ENCODE measurements around the gene MRLN.
"Not testable (repeated sequence)": the region's sequence is repeated elsewhere in the genome, so short reads cannot be mapped to it uniquely, and the experiment has no call there.

Gene MRLN

DNA sequence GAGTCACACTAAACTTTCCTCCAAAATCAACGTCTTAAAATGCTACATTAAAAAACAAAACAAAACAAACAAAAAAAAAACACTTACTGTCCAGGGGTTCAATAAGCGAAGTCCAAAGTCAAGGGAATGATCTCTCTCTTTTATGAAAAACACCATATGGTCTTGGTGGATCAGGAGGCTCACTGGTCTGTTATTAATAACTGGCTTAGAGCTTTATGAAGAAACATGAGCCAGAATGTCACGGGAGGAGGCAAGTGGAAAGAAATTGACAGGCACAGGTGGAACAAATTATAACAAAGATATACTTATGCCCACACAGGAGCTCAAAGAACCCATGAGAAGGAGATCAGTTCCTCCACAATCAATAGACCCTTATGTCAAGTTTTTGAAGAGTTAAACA lies at the start of gene MRLN:
MRLN (minus strand) TSS at position 189 of the 400 bp plus-strand sequence.
- no peak for DNase-seq

DNA sequence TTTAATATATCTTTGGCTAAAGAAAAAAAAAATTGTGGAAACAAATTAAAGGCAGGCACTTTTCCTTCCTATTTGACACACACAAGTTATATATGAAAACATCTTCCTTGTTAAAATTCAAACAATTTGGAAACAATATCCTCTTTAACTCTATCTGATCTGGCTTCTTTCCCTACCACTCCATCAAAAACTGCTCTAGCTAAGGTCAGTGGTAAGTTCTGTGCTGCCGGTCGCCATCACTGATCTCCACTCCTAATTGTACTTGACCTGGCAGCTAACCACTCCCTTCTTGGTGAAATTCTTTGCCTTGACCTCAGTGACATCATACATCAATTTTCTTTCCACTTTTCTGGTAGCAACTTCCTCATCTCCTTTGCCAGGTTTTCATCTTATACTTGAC lies 47.9 kb upstream of the MRLN start:
- no peak for DNase-seq

DNA sequence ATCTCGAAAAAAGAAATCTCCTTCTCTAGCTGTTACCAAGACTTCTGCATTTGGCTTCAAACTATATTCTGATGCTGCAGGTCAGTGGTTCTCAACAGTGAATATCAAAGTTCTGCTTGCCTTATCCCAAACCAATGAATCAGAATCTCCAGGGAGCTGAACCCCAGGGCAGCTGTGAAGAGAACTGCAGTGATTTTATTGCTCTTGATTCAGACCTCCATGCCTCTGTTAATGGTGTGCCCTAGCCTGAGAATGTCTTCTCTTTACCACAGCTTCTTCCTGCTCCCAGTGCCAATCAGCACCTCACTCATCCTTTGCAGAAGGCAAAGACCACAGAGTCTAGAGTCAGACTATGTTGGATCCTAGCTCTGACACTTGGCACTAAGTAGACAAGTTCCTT lies 46.2 kb upstream of the MRLN start:
- no peak for DNase-seq

GRCh38 chr10:59793919-59794318 lies 40.7 kb upstream of the MRLN start:
- DNase-seq = no peak

DNA sequence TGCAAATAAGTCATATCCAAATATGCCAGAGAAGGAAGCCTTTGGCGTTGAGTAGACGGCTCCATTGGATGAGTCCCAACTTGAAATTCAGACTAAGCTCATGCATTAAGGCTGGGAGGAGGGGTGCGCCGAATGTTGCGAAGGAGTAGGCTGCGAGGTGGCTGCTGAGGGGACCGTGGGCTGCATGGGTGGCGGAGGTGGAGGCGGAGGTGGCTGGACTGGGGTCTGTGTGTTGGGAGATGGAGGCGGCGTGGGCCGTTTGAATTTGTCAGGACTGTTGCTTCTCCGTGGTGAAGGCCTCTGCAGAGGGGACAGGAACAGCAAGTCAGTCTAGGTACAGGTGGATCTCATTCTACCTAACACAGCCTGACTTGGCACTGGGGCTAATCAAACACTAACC lies 39.6 kb upstream of the MRLN start:
- DNase-seq = no peak

- DNase-seq = no peak
Measured at GRCh38 chr10:59791601-59792000, 38.3 kb upstream of the MRLN start.

DNA sequence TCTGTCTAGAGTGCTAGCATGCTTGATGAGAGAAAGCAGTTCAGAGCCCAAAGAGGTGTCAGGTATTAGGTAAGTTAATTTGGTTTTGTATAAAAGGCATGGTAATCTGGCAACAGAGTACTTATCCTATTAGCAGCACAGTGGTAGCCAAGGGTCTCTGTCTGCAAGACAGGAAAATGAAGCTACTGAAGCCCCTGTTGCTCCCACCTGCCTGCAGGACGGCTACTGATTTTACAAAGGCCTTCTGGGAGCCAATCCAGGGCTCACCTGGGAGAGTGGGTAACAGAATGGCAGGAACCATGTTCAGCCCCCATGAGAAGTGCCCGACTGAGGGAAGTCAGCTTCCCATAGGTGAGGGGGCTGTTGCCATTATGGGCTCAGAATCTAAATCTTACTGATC lies 36.8 kb upstream of the MRLN start:
- DNase-seq = not testable (repeated sequence)

DNA sequence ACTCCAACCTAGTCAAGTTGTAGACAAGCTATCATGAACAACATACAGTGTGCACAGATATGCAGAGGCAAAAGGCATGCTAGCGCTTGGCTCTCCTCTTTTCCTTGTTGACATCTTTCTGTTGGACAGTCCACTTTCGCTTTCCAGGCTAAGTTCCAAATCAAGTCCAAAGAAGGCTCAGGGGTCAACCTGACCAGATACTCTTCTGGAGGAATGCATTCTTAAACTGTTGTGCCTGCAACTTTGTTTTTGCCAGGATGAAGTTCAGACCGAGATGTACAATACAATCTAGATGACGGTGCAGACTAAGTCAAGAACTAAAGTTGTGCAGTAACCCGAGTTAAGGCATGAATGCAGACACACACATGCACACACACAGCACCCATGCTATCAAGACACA lies 35.7 kb upstream of the MRLN start:
- not testable (repeated sequence) for DNase-seq

- DNase-seq = not testable (repeated sequence)
Measured at GRCh38 chr10:59787032-59787431, 33.8 kb upstream of the MRLN start.

DNA sequence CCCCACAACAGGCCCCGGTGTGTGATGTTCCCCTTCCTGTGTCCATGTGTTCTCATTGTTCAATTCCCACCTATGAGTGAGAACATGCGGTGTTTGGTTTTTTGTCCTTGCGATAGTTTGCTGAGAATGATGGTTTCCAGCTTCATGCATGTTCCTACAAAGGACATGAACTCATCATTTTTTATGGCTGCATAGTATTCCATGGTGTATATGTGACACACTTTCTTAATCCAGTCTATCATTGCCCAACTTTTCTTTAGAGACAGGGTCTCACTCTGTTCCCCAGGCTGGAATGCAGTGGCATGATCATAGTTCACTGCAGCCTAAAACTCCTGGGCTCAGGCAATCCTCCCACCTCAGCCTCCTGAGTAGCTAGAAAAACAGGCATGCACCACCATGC lies 32.2 kb upstream of the MRLN start:
- DNase-seq = not testable (repeated sequence)

- no peak for DNase-seq
Measured at GRCh38 chr10:59781511-59781910, 28.3 kb upstream of the MRLN start.

GRCh38 chr10:59779756-59780533 lies 26.7 kb upstream of the MRLN start:
- no peak for DNase-seq

GRCh38 chr10:59774451-59774850 lies 21.2 kb upstream of the MRLN start:
- DNase-seq = no peak

- DNase-seq = no peak
Measured at GRCh38 chr10:59773088-59773487, 19.8 kb upstream of the MRLN start.

- no peak for DNase-seq
Measured at GRCh38 chr10:59771162-59771807, 18.0 kb upstream of the MRLN start.

- DNase-seq = no peak
Measured at GRCh38 chr10:59770689-59771088, 17.4 kb upstream of the MRLN start.

DNA sequence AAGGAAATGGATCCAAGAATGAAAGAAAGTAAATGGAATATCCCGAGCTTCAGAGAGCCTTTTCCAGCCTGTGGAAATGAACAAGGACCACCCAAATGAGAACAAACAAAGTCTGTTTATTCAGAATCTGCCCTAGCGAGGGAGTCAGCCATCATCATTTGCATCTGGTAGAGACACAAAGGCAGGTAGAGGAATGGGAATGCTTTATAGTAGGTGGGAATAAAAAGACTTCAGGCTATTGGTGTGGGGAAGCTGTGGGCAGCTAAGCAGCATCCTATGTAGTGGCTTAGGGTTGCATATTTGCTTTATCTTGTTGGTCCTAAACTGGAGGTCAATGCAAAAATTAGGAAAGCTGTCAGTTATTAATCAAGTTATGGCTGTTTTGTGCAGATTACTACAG lies 9.2 kb upstream of the MRLN start:
- DNase-seq = no peak

DNA sequence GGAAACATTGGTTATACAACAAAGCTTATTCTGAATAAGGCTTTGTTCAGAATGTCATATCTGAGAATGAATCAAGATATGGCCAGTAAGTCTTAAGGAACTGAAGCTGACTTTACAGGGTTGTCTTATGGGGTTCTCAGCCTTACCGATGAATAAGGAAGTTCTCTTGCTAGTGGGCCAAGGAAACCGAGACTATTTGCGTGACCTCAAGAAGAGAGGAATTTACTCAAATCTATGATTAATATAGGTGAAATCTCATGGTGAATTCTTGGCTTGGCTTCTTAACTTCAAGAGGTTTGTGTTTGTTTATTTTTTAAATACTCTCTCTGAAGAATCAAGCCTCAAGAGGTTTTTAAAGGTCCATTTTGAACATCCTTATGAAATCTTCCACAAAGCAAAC lies 4.7 kb upstream of the MRLN start:
- DNase-seq = no peak

GRCh38 chr10:59754951-59755350 lies 1.7 kb upstream of the MRLN start:
- DNase-seq = no peak

GRCh38 chr10:59752278-59752940 lies 846 bp downstream of the MRLN start:
- no peak for DNase-seq

GRCh38 chr10:59750155-59750945 lies 2.9 kb downstream of the MRLN start:
- no peak for DNase-seq

- no peak for DNase-seq
Measured at GRCh38 chr10:59748834-59749233, 4.4 kb downstream of the MRLN start.

- no peak for DNase-seq
Measured at GRCh38 chr10:59745163-59745650, 8.0 kb downstream of the MRLN start.
